Kidney (tissue), 14 donors: ENCODE data around the gene TAB2. TPM values are rescaled to one million over a fixed set of nuclear protein-coding genes. Genes with fewer than 3 reads are reported as not detected.

ENCODE experiments used
- DNase-seq, 5 donors: peaks; one replicate each; pipeline ENCODE4 v3.0.0-alpha.2; 2013 to 2020
- FAIRE-seq: peaks from 2 replicates; lab custom pipeline; 2012; peaks lifted over from hg19 to GRCh38; lab: Jason Lieb, UNC
- H3K27ac ChIP-seq, 2 donors: one replicate each; pipeline ENCODE4 v1.7.0; 2013; ENCODE audit warnings: low read depth in 2 of 2, low read length in 2 of 2, inconsistent platforms in 1 of 2
- H3K27me3 ChIP-seq: one replicate; pipeline ENCODE4 v1.7.1; 2013; ENCODE audit warnings: low read length, inconsistent platforms; ENCODE audit not compliant: control insufficient read depth, insufficient read depth
- H3K36me3 ChIP-seq, 3 donors: one replicate each; pipeline versions ENCODE4 v1.7.0 to v1.7.1; 2013; ENCODE audit warnings: low read length in 3 of 3, control low read depth in 1 of 3, inconsistent platforms in 1 of 3; ENCODE audit not compliant: insufficient read depth in 3 of 3, control insufficient read depth in 2 of 3
- H3K4me1 ChIP-seq, 3 donors: one replicate each; pipeline versions ENCODE4 v1.7.0 to v1.7.1; 2013; ENCODE audit warnings: low read length in 3 of 3, inconsistent platforms in 1 of 3, low read depth in 1 of 3; ENCODE audit not compliant: control insufficient read depth in 2 of 3, insufficient read depth in 2 of 3
- H3K4me3 ChIP-seq, 3 donors: one replicate each; pipeline versions ENCODE4 v1.7.0 to v1.8.1; 2013; ENCODE audit warnings: low read length in 3 of 3, control low read depth in 1 of 3, inconsistent platforms in 1 of 3
- H3K9ac ChIP-seq, 3 donors: one replicate each; pipeline versions ENCODE4 v1.7.0 to v1.7.1; 2013; ENCODE audit warnings: low read length in 3 of 3, control low read depth in 1 of 3, inconsistent platforms in 1 of 3
- H3K9me3 ChIP-seq, 3 donors: one replicate each; pipeline versions ENCODE4 v1.7.0 to v1.7.1; 2013; ENCODE audit warnings: low read length in 3 of 3, control low read depth in 1 of 3, inconsistent platforms in 1 of 3; ENCODE audit not compliant: control insufficient read depth in 2 of 3, insufficient read depth in 1 of 3
- intact Hi-C: fragments of 100-400 bp; cut with DNase I; formaldehyde crosslinking; loops from one replicate; pipeline ENCODE4 v1.11.1; 2022
- polyA plus RNA-seq: library from polyadenylated mRNA; stranded (reverse); fragments of 350-450 nt; fragmentation: Illumina TruSeq; extraction: RNeasy Lipid Tissue Mini Kit (QIAGEN cat#74804); gene quantifications from one replicate; pipeline ENCODE4 v1.2.3, GENCODE V29; 2014; ENCODE audit warnings: low read depth, low replicate concordance; ENCODE audit not compliant: insufficient read depth
- total RNA-seq: library from RNA; stranded (reverse); fragmentation: NEBNext Ultra II Directional; extraction: Animal tissue kit (Norgen Biotek cat#: 25700); gene quantifications from one replicate; pipeline ENCODE4 v1.2.1, GENCODE V29; 2021
- TF ChIP-seq, protein P1 (sequence below): IDR thresholded peaks from 3 replicates; pipeline ENCODE4 v1.5.1; 2012; ENCODE audit warnings: mild to moderate bottlenecking, moderate library complexity, borderline replicate concordance; ENCODE audit not compliant: insufficient read depth; ENCODE audit errors: extremely low read depth
- donor health status: control.
- donor health status: control.
- donor health status: control.
- donor health status: control.
- donor health status: control.
- donor health status: DM: yes; HTN: yes; CAD: no.
- donor health status: Normal renal cell carcinoma (clear cell type).

The TAB2 gene
- total and polyA plus RNA-seq, 2 donors from 2014 or later: 23.2 to 50.1 TPM

DNA sequence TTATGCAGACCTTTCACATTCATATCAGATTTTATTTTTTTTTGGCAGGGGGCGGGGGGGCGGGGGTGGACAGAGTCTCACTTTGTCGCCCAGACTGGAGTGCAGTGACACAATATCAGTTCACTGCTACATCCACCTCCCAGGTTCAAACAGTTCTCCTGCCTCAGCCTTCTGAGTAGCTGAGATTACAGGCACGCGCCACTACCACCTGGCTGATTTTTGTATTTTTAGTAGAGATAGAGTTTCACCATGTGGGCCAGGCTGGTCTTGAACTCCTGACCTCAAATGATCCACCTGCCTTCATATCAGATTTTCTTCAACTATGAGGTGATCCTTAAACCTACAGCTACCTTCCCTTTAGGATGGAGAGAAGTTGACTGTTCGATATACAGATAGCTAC, 74.6 kb downstream of the TAB2 start:
- Histone ChIP-seq H3K9me3 (no peaks in the 10 kb centered on the region), H3K27me3 (no peaks in the 10 kb centered on the region), H3K27ac (no peak overlapping the region), H3K4me3 (no peak overlapping the region), H3K4me1 (no peaks in the 10 kb centered on the region), H3K9ac (no peak overlapping the region), H3K36me3 (peaks cover 0 to 4% (median 0%) of the 10 kb centered on the region in 3 donors)
- intact Hi-C loops: no loop called here
- DNase-seq: no peak
- FAIRE-seq: no peak
- TF ChIP-seq, protein P1, sequence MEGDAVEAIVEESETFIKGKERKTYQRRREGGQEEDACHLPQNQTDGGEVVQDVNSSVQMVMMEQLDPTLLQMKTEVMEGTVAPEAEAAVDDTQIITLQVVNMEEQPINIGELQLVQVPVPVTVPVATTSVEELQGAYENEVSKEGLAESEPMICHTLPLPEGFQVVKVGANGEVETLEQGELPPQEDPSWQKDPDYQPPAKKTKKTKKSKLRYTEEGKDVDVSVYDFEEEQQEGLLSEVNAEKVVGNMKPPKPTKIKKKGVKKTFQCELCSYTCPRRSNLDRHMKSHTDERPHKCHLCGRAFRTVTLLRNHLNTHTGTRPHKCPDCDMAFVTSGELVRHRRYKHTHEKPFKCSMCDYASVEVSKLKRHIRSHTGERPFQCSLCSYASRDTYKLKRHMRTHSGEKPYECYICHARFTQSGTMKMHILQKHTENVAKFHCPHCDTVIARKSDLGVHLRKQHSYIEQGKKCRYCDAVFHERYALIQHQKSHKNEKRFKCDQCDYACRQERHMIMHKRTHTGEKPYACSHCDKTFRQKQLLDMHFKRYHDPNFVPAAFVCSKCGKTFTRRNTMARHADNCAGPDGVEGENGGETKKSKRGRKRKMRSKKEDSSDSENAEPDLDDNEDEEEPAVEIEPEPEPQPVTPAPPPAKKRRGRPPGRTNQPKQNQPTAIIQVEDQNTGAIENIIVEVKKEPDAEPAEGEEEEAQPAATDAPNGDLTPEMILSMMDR: no peak

DNA sequence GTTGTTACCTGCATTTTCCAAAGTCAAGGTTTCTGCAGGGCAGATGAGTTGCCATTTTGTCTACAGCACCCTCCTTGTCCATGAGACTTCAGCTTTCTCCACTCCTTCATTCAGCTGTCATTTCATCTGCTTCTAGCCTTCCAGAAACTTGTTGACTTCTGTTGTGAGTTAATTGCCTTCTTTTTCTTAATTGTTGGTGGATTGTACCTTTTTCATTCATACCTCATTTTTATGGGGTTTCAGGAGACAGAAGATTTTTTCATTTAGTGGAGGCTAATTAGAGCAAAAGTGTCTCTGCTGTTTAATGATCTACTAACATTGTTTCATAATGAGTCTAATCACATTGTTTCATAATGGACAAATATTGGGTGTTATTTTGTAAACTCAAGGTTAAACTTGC, 75.0 kb downstream of the TAB2 start:
- Histone ChIP-seq H3K27ac (no peak overlapping the region), H3K4me1 (no peaks in the 10 kb centered on the region), H3K9me3 (no peaks in the 10 kb centered on the region), H3K9ac (no peak overlapping the region), H3K4me3 (no peak overlapping the region), H3K36me3 (peaks cover 0 to 4% (median 0%) of the 10 kb centered on the region in 3 donors), H3K27me3 (no peaks in the 10 kb centered on the region)
- FAIRE-seq (no peak), DNase-seq (no peak)
- intact Hi-C loops: no loop called here
- TF ChIP-seq, protein P1: no peak

DNA sequence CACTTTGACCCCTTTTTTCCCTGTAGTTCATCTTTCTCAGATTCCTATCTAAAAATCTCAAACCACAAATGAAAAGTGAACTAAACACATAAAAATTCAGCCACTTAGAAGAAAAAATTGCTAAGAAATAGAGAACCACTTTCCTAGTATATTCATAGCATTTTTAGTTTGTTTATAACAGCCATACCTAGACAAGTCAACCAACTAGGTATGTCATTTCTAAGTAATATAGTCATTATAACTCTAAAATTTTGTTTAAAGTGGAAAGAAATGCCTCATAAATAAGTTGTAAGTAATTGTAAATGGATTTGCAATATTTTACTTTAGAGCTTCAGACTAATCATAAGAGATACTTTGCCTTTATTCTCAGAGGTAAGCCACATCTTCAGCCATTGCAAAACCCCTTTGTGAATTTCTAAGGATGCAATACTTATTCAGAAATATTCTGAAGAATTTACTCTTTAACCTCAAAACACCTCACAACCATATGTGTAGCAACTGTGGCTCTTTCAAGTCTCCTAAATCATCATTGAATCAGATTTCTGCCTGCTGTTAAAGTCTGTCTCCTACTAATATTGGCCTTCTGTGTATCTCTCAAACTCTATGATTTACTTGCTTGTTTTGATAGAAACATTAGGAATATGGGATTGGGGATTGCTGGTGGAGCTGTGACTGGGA, 75.6 kb downstream of the TAB2 start:
- intact Hi-C loops: no loop called here
- Histone ChIP-seq H3K4me1 (no peaks in the 10 kb centered on the region), H3K4me3 (no peak overlapping the region), H3K9me3 (no peaks in the 10 kb centered on the region), H3K27ac (no peak overlapping the region), H3K27me3 (no peaks in the 10 kb centered on the region), H3K9ac (no peak overlapping the region), H3K36me3 (peaks cover 0 to 8% (median 0%) of the 10 kb centered on the region in 3 donors)
- TF ChIP-seq, protein P1: no peak
- DNase-seq (no peak), FAIRE-seq (no peak)

DNA sequence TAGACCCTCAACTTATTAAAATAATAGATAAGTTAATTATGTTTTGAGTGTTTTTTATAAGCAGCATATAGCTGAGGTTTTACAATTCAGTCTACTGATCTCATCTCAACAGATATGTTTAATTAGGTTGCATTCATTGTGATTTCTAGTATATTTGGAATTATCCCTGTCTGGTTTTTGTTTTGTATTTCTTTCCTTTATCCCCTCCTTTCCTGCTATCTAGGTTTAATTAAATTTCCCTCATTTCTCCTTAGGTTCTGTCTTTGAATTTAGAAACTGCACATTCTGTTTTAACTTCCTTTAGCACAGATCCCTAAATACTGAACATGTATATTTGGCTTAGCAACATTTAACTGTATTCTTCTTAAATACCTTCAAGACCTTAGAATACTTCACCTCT, 77.7 kb downstream of the TAB2 start:
- peaks cover 0 to 12% (median 3%) of the 10 kb centered on the region in 3 donors for H3K36me3 ChIP-seq
- H3K27ac ChIP-seq: no peak overlapping the region
- FAIRE-seq (no peak), DNase-seq (no peak)
- no peaks in the 10 kb centered on the region for H3K9me3 ChIP-seq
- TF ChIP-seq, protein P1: no peak
- H3K4me1 ChIP-seq: no peaks in the 10 kb centered on the region
- H3K27me3 ChIP-seq: no peaks in the 10 kb centered on the region
- no peak overlapping the region for H3K9ac ChIP-seq
- no peak overlapping the region for H3K4me3 ChIP-seq
- intact Hi-C loops: no loop called here
